Pancreas (tissue), 10 donors: ENCODE measurements around the gene KHDRBS1. TPM values are rescaled to one million over a fixed set of nuclear protein-coding genes. Genes with fewer than 3 reads are reported as not detected.

ENCODE experiments used
- ATAC-seq, 4 donors: fragments of 200-7000 bp; cut with Tn5 transposase; one replicate each; pipeline versions ENCODE4 v1.8.0 to v1.9.1; 2020; ENCODE audit warnings: mild to moderate bottlenecking in 4 of 4, moderate library complexity in 4 of 4
- DNase-seq, 6 donors: peaks; one replicate each; pipeline ENCODE4 v3.0.0-alpha.2; 2020
- FAIRE-seq: peaks from 2 replicates; lab custom pipeline; 2012; peaks lifted over from hg19 to GRCh38; lab: Jason Lieb, UNC
- H3K27ac ChIP-seq, 4 donors: fragments of 200-600 bp; sonication (generic); 1 replicate in 3 of 4; 2 replicates in 1 of 4; pipeline versions ENCODE4 v1.5.0 to v1.8.0; 2020
- H3K27me3 ChIP-seq, 4 donors: fragments of 200-600 bp; one replicate each; pipeline ENCODE4 v1.8.0; 2021
- H3K36me3 ChIP-seq, 3 donors: fragments of 200-600 bp; sonication (generic) in 1 of 3; one replicate each; pipeline versions ENCODE4 v1.5.0 to v1.8.0; 2020 to 2021
- H3K4me1 ChIP-seq, 3 donors: fragments of 200-600 bp; one replicate each; pipeline ENCODE4 v1.8.0; 2021
- H3K4me3 ChIP-seq, 4 donors: fragments of 200-600 bp; sonication (generic) in 2 of 4; one replicate each; pipeline versions ENCODE4 v1.5.0 to v1.8.0; 2020 to 2021
- H3K9me3 ChIP-seq, 4 donors: fragments of 200-600 bp; one replicate each; pipeline ENCODE4 v1.8.0; 2021
- WGBS, 2 donors: extraction: QIAGEN DNeasy Blood & Tissue Kit; methylation state at CpG; one replicate each; pipeline ENCODE4 v1.1.7; 2013; 5-methylcytosine and 5-hydroxymethylcytosine counted together
- intact Hi-C, 3 donors: fragments of 100-400 bp; cut with DNase I; formaldehyde crosslinking; loops; one replicate each; pipeline versions ENCODE4 v1.11.1 to v1.14.2; 2022
- polyA plus RNA-seq, 2 donors: library from polyadenylated mRNA; stranded (reverse); fragments of 200-250 nt; gene quantifications; one replicate each; pipeline ENCODE4 v1.2.3, GENCODE V29; 2013
- total RNA-seq, 6 donors: library from RNA; stranded (reverse); fragmentation: NEBNext Ultra II Directional in 4 of 6; extraction: Animal tissue kit (Norgen Biotek cat#: 25700) in 4 of 6; gene quantifications; one replicate each; pipeline versions ENCODE4 v1.2.1 to v1.2.4, GENCODE V29; 2021 to 2023
- TF ChIP-seq, protein P1 (sequence below), 4 donors: fragments of 200-600 bp; sonication (generic) in 3 of 4; IDR thresholded peaks; one replicate each; pipeline versions ENCODE4 v1.5.0 to v1.8.0; 2021; ENCODE audit warnings: antibody characterized with exemption in 4 of 4
- donor health status: healthy with polysubstance abuse.
- donor health status: DM: no; HTN: no; CAD: no; lungs with moderate emphysema.
- donor health status: DM: no; HTN: no; CAD: no.
- donor health status: control.
- donor health status: control.
- donor health status: Bipolar disorder and iron deficiency.
- donor health status: DM: yes; HTN: yes; CAD: no.
- donor health status: DM: no; HTN: no; CAD: no.
- donor health status: DM: no; HTN: no; CAD: no.
- donor health status: DM: yes; HTN: yes; CAD: no.

KHDRBS1 gene
- total and polyA plus RNA-seq, 8 donors, result 22.8 to 56.7 (median 41.2) TPM

DNA sequence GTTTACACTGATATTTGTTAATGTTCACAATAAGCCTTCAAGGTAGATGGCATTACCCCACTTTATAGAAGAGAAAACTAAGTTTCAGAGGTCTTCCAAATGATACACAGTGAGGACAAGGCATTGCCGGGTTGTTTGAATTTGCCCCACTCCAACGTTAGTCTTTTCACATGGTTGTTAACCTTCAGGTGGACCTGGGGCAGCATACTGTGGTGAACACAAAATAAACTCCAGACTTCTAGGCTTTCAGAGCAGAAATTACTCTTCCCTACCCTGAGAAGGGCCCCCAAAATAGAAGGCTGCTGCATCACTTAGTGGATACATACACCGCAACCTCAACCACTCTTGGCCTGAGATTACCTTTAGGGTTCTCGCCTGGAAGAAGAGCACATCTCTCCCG is 3.4 kb upstream of the KHDRBS1 start:
- no peak for ATAC-seq
- no peak overlapping the region for H3K27ac ChIP-seq
- no peak for DNase-seq
- no peaks in the 10 kb centered on the region for H3K9me3 ChIP-seq
- H3K36me3 ChIP-seq, result no peaks in the 10 kb centered on the region
- H3K4me1 ChIP-seq, result peaks cover 0 to 6% (median 0%) of the 10 kb centered on the region in 3 donors
- TF ChIP-seq, protein P1, sequence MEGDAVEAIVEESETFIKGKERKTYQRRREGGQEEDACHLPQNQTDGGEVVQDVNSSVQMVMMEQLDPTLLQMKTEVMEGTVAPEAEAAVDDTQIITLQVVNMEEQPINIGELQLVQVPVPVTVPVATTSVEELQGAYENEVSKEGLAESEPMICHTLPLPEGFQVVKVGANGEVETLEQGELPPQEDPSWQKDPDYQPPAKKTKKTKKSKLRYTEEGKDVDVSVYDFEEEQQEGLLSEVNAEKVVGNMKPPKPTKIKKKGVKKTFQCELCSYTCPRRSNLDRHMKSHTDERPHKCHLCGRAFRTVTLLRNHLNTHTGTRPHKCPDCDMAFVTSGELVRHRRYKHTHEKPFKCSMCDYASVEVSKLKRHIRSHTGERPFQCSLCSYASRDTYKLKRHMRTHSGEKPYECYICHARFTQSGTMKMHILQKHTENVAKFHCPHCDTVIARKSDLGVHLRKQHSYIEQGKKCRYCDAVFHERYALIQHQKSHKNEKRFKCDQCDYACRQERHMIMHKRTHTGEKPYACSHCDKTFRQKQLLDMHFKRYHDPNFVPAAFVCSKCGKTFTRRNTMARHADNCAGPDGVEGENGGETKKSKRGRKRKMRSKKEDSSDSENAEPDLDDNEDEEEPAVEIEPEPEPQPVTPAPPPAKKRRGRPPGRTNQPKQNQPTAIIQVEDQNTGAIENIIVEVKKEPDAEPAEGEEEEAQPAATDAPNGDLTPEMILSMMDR (IDR thresholded peaks at IDR 0.05), result no peak
- 79 to 82% methylated on average over 5 of the region's 5 CpGs for WGBS, 2 donors
- intact Hi-C loops, result no loop called here
- no peak for FAIRE-seq
- H3K27me3 ChIP-seq, result no peaks in the 10 kb centered on the region
- H3K4me3 ChIP-seq, result no peak overlapping the region

DNA sequence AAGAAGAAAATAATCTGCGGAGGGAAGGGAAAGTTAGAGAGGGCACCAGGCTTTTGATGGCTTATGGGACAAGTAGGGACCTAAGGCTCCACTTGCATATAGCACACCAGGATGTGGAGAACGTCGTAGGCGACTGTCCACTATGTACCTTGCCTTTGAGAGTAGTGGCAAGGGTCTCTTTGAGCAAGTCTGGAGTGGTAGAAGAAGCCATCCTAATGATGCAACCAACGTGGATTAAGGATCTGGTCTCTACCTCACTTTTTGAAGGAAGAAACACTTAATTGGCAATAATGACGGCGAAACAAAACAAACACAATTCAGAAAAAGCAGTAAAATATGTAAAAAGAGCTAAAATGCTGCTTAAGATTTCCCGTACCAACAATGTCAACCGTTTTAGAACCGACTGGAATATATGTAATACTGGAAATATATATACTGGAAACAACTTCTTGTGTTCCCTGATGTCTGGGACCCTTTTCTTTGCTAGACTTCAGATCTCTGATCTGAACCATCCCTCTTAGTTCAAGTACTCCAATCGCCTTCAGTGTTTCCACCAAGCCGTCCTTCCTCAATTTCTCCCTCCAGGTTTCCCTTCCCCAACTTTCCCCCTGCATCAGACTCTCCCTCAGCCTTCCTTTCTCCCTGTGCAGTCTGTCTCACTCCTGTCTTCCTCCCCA is 821 bp upstream of the KHDRBS1 start:
- Histone ChIP-seq H3K4me1 (peaks cover 0 to 24% (median 0%) of the 10 kb centered on the region in 3 donors), H3K27ac (peak overlapping the region; percentile 94 to 99 (median 96)), H3K36me3 (no peaks in the 10 kb centered on the region), H3K27me3 (no peaks in the 10 kb centered on the region), H3K4me3 (peak overlapping the region; percentile 11 to 100 (median 98)), H3K9me3 (no peaks in the 10 kb centered on the region)
- FAIRE-seq, result no peak
- TF ChIP-seq, protein P1 (IDR thresholded peaks at IDR 0.05), result no peak
- intact Hi-C loops, result no loop called here
- DNase-seq, result no peak
- ATAC-seq, result no peak
- WGBS, 2 donors, result 52 to 57% methylated on average over 12 of the region's 12 CpGs

DNA sequence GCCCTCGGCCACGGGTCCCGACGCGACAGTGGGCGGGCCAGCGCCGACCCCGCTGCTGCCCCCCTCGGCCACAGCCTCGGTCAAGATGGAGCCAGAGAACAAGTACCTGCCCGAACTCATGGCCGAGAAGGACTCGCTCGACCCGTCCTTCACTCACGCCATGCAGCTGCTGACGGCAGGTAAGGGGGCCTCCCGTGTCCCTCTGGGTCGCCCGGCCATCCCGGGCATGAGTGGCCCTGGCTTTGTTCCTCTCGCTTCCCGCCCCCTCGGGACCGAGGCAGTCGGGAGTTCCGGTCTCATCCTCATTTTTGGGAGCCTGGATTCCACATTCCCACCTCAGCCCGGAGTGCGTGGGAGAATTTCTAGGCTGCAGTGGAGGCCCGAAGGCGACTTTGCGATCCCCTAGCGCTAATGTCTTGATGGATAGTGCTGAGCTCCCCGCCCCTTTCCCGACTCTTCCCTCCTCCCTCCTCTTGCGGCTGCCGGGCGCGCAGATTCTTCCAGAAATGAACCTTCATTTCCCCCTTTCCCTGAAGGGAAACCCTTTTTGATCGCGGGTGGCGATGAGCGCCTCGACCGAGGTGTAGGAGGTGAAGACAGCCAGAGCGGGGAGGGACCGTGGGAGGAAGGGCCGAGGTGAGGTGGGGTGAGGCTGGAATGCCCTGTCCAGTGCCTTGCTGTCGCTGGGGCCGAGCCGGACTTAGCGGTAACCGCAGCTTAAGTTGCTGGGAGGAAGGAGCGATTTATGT is 705 bp downstream of the KHDRBS1 start:
- intact Hi-C loops, result no loop called here
- H3K4me1 ChIP-seq, result peaks cover 0 to 24% (median 0%) of the 10 kb centered on the region in 3 donors
- H3K27me3 ChIP-seq, result no peaks in the 10 kb centered on the region
- WGBS, 2 donors, result 0% methylated on average over 50 to 55 of the region's 55 CpGs
- peak overlapping the region; percentile 78 to 100 (median 98) for H3K4me3 ChIP-seq
- ATAC-seq (peak; percentile 18 to 46 (median 42)), FAIRE-seq (no peak), DNase-seq (peak; percentile 39 to 83 (median 57))
- H3K36me3 ChIP-seq, result no peaks in the 10 kb centered on the region
- TF ChIP-seq, protein P1 (IDR thresholded peaks at IDR 0.05), result no peak
- H3K9me3 ChIP-seq, result no peaks in the 10 kb centered on the region
- peak overlapping the region; percentile 94 to 99 (median 96) for H3K27ac ChIP-seq

DNA sequence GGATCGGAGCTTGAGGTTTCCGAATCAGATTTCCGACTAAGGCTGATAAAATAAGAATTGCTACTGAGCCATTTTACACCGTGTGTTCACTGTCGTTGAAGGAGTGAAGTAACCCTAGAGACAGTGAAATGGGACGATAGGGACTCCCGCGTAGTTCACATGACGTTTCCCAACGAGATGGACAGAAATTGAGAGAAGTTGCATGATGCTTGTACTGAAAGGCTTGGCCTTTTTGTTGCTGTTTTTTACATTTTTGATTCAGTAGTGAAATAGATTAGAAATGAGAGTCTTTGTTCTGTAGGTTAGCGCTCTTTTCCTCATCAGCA is 1.2 kb downstream of the KHDRBS1 start:
- no peak for ATAC-seq
- no peaks in the 10 kb centered on the region for H3K9me3 ChIP-seq
- FAIRE-seq, result no peak
- H3K36me3 ChIP-seq, result no peaks in the 10 kb centered on the region
- TF ChIP-seq, protein P1 (IDR thresholded peaks at IDR 0.05), result no peak
- peaks cover 0 to 28% (median 2%) of the 10 kb centered on the region in 3 donors for H3K4me1 ChIP-seq
- intact Hi-C loops, result no loop called here
- DNase-seq, result no peak
- H3K27ac ChIP-seq, result peak overlapping the region in 3 of 4 donors; percentile 94 to 99 (median 96)
- peak overlapping the region; percentile 78 to 100 (median 98) for H3K4me3 ChIP-seq
- H3K27me3 ChIP-seq, result no peaks in the 10 kb centered on the region
- WGBS, 2 donors, result 2% methylated on average over 11 of the region's 11 CpGs
